Suppressor macrophage (primary cell): Measurements from ENCODE around the gene PON2.

Experiments
- DNase-seq, 4 experiments: peaks; one replicate each; pipeline ENCODE4 v3.0.0-alpha.2; 2020 to 2022

The PON2 gene

DNA sequence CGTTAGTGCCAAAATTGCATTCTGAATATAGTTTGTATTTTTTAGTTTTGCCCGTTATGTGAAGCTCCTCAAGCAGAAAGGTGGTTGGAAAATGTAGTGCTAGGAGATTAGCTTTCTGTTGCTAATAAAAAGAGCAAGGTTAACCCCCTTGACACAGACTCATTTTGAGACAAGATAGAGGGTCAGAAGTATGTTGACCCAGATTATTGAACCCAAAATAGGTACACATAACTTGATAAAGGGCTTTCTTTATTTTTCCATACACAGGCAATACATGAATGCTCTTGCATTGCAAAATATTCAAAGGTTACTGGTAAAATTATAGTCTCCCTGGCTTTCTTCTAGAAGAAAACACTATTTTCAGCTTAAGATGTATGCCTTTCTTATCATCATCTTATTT is 10.0 kb upstream of the PON2 start:
- no peak for DNase-seq

DNA sequence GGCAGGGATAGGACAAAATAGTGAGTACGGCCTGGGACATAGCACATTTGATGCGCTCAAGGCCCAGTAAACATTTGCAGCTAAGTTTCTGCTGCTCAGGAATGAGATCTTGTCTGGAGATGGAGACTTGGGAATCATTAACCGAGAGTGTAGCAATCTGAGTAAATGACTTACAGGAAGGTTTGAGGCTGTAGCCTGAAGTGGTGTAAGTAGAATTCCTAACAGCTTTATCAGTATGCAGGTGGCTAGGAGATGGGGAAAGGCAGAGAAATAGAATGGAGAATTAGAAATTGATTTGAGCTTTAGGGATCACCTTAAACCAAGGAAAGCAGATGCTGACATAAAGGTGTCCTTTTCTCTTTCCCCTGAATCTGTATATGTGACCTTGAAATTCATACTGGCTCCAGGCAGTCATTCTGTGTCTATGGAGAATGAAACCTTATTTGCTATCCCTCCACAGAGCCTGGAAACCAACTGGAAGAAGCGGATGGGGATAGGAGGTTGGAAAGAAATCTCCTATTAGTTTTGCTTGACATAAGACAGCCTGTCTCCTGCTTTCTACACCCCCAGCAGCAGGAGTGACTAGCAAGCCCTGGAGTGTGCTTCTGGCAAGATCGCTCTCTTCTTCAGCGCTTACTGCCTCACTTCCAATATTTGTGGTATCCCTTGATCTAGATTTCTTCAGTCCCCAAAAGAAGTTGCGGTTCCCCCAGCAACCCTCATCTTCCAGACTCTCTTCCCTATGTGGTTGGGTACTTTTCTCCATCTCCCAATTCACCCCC is 6.4 kb upstream of the PON2 start:
- no peak for DNase-seq

DNA sequence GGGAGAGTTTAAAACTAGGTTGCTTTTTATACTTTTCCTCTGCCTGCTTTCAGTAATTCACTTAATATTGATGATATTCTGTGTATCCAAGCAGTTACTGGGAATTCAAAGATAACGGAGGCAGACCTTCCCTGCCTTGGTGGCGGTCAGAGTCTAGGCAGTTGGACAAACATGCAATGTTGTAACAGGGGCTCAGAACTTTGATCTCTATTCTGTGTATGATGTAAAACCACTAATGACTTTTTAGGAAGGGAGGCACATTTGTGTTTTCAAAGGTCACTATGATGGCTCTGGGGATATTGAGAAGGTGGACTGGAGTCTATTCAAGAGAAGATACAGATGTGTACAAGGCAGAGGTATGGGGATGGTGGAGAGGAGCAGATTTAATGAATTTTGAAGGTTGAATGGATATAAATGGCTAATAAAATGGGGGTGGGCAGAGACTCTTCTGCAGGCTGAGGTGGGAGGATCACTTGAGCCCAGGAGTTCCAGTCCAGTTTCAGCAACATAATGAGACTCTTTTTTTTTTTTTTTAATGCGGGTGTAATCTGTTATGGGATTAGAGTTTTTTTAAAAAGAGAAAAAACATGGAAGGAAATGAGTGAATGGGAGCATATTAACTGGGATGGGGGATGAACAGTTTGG is 5.7 kb upstream of the PON2 start:
- DNase-seq, result no peak

DNA sequence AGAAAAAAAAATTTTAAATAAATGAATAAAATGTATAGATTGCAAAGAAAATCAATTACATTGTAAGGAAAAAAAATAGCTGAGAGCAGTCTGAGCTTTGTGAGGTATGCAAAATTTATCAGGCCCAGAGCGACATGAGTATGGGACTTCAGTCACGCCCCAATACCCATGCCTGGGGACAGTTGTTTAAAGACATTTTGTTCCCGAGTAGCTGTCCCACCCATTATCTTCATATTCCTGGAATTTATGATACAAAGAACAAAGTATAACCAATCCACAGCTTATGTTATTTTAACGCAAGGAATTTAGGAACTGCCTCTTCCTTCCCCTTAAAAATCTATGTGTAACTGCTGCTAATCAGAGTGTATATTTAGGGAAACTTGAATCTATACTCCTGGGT is 1.6 kb upstream of the PON2 start:
- DNase-seq, result peak in 2 of 4 experiments; percentile 2 to 10

DNA sequence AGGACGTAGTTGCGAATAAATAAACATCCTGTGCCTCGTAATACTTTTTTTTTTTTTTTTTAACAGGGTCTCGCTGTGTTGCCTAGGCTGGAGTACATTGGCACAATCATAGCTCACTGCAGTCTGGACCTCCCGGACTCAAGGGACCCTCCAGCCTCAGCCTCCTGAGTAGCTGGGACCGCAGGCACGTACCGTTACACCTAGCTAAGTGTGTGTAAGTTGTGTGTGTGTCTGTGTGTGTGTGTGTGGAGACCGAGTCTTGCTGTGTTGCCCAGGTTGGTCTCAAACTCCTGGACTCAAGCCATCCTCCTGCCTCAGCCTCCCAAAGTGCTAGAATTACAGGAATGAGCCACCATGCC is 573 bp upstream of the PON2 start:
- no peak for DNase-seq

DNA sequence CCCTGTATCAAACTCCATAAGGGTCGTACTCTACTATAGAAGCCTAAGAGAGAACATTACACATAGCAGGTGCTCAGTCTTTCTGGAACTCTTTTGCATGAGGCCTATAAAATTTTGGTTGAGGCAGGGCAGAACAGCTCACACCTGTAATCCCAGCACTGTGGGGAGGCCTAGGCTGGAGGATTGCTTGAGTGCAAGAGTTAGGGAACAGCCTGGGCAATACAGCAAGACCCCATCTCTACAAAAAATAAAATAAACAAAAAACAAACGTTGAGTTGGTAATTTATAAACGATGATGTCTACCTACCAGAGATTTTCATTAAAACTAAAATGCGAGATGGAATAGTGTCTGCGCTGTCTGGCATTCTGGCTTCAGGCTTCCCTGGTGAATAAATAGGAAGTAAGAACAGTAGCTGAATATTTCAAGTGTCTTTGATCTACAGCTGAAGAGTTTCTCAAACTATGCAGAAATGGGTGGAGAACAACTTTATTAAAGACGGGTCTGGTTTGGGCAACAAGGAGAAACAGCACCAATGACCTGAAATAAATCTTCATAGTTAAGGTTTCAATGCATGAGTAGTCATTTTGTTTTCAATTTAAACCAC is 774 bp downstream of the PON2 start:
- peak in 3 of 4 experiments; percentile 1 to 27 (median 4) for DNase-seq

DNA sequence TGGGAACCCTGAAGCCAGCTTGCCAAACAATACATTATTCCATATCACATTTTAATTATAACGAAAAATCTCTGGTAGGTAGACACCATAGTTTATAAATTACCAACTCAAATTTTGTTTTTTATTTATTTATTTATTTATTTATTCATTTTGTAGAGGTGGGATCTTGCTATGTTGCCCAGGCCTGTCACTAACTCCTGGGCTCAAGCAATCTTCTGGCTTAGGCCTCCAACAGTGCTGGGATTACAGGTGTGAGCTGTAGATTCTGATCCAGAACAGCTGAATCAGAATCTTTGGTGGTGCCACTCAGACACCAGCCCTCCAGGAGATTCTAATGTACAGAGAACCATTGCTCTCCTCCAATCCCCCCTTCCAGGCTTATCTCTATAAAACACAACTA is 1.7 kb downstream of the PON2 start:
- no peak for DNase-seq

DNA sequence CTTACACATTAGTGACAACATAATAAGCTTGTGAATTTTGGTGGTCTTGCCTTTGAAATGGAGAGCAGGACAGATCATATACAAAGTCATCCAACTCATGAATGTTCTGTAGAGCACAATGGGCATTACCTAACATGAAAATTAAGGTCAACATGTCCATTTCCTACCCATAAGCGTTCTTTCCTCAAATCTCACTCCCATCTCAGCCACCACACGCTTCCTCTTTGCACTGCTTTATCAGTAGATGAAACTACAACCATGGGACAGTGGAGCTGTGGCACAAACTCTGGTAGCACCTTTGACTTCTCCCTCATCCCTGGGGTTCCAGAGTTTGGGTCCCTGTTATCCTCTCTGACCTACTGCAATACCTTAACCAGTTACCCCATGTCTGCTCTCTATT is 2.2 kb downstream of the PON2 start:
- peak in 2 of 4 experiments; percentile 10 for DNase-seq

DNA sequence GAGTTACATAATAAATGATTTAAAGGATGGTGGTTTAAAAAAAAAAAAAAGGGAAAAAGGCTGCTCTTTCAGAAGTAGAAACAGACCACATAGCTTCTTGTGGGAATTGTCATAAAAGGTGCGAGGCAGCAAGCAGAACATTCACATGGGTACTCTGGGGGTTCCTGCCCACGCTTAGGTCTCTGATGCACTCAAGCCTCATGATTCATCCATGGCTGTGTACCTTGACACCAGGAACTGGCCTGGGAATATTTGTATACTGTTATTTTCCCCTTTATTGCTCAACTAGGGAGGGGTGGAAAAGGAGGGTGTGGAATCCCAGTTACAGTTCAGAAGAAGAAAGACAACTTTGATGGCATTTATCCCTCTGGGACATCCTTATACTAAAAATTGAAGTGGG is 4.0 kb downstream of the PON2 start:
- DNase-seq, result no peak

DNA sequence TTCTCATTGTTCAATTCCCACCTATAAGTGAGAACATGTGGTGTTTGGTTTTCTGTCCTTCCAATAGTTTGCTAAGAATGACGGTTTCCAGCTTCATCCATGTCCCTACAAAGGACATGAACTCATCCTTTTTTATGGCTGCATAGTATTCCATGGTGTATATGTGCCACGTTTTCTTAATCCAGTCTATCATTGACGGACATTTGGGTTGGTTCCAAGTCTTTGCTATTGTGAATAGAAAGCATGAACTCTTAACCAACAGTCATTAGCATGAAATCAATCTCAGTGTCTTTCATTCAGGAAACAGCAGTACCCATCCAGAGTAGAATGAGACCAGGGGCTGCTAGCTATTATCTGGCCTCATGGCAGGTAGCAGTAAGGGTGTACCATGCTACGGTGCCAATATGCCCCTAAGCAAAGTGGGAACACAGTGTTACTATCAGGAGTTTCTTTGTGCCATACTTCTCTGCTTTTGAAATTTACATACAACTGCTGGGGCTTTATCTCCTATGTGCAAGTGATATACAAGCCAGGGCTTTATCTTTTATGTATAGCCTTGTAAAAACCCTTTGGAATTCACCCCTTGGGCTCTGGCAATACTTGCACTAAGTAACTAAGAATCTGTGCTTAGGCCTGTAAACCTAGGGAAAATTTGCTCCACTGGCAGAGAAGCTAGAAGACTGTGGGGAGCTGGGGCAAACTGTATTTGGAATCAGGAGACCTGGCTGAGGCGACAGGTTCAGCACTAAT is 5.4 kb downstream of the PON2 start:
- DNase-seq, result no peak

DNA sequence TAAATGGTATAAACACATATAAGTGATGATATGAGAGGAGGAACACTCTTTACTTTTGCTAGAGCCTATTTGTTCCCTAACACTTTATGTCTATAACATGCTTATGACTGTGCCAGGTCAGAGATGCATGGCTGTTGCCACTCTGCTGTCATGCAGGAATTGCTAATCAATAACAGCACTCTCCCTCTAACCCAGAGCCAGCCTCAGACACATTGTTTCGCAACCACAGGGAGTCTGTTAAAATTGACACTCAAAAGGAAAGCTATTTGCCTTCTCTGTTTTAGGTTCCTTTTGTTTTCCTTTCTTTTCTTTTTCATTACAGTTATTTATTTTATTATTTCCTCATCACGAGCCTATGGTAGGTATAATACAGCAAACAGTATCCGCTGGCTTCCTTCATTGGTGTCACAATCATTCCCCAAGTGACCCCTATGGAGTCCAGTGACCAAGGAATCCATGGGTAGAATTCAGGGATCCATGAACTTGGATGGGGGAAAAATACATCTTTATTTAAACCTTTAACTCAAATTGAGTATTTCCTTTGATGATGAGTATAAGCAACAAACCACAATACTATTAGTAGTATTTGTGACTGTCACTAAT is 6.8 kb downstream of the PON2 start:
- no peak for DNase-seq

DNA sequence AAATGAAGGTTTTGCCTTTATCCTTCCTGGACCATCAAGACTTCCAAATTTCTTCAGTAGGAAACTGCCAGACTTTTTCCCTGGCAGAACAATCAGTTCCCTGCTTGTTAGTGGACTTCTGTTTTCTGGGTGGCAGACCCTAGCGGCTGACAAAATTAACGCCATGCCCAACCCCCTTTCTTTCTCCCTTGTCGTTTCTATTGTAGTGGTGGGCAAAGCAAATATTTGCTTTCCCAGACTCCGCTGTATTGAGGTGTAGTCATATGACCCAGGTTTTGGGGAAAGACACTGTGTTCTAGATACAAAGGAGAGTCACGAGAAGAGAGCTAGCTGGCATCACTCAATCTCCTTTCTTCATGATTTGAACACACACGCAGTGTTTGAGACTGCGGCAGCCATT is 7.7 kb downstream of the PON2 start:
- no peak for DNase-seq

DNA sequence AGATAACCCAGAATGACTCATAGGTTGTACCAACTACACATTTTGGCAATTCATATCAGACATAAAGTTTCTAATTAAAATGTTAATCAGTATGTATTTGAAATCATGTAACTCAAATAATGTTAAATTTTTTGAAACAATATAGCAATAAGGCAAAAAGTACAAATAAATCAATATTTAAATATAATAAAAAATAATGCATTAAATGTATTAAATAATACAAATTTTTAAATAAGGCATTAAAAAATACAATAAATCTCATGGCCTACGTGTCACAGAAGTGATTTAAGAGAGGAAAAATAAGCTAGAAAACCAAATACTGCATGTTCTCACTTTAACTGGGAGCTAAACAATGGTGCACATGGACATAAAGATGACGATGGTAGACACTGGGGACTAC is 9.1 kb downstream of the PON2 start:
- no peak for DNase-seq

DNA sequence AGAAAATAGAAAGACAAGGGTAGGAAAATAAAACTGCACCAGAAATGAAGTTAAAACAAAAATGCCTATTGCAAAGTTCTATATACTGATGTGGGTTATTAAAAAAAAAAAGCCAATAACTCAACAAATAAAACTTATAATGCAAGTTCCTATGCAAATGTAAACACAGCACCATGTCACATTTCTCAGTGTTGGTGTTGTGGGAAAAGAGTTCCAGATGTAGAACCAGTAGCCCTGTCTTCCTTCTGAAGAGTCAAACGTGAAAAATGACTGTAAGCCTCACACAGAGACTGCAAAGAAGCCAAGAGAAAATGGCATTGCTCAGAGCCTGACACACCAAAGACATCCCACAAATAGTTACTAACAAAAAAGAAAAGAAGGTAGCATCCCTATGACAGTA is 10.1 kb downstream of the PON2 start:
- DNase-seq, result no peak

DNA sequence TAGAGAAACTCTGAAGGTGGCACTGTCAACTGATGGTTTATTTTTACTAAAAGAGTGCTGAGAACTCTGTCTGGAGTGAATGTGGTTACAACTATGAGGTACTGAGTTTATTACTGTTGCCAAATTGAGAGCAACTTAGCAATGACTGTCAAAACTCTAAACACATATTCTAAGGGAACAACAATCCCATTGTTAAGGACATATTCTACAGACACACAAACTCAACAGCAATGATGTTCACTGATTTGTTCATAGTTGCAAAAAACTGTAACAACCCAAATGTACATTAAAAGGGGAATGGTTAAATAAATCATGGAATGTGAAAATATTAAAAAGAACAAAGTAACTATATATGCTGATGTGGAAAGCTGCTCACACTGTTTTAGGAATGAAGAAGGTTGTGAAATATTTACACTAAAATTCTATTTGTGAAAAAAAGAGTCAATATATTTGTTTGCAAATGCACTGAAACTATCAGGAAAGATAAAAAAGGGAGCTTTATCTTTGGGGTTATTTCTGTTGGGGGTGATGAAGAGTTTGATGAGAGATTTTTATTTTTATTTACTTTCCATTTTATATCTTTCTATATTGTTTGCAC is 12.9 kb downstream of the PON2 start:
- DNase-seq, result no peak

DNA sequence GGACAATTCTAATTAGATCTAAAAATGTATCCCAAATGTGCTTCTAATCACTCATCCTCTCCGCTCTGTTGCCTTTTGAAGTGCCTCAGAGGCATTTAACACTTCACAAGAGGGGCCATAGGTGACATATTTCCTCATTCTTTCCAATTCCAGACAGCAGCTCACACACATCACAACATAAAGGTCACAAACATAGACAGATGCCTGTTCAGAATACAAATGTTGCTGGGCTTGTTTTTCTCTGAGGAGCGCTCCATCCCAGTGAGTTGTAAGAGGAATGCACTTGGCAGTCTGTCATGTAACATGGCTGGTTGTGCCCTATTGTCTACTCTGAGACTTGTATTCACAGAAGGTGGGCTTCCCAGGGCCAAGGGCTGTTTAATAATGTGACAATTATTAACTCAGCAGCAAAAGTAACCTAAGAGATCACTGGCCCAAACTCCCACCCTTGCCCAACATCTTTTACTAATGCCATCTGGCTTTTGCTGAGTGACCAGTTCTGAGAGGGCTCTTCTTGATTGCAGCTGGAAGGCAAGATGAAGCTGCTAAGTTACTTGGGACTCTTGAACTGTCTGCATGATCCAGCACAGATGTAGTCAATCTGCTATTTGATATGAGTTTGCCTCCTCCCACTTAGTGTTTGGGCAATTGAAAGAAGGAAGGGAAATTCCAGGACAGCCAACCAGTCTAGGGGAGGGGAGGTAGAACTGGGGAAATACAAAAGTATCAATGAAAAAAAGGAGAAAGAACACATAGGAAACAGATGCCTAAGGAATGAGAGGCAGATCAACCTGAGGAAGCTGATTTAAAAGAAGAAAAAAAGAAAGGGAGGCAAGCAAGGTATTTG is 13.6 kb downstream of the PON2 start:
- DNase-seq, result no peak

DNA sequence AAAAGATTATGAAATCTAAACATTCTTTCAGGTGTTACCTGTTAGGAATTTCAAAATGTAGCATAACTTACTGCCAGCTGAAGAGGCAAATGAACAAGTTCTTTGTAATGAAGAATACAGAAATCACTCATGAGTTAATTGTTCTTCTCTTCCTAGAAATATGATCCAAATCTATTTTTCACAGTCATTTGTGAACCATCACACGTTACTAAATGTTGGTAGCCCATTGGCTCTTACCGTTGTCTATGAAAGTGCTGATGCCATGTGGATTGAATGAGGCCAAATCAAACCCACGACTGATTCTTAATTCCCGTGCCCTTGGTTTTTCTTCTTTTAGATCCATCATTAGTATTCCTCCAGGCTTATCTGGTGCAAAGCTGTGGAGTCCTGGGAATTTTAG is 22.8 kb downstream of the PON2 start:
- no peak for DNase-seq

DNA sequence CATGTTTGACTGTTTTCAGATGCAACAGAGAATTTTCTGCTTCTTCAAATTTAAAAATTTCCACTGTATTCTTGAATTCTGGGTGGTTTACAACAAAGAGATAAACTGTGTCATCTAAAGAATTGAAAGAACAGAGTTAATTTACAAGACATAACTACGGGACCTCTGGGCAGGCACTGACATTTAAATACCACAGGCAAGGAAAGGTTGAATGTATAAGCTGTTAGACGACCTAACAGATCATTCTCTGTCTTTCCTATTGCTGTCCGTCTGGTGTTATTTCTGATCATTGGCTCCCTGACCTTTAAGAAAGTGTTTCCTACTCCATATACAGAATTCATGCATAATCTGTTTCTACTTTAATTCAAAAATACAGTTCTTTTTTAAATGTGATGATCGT is 23.2 kb downstream of the PON2 start:
- DNase-seq, result no peak

DNA sequence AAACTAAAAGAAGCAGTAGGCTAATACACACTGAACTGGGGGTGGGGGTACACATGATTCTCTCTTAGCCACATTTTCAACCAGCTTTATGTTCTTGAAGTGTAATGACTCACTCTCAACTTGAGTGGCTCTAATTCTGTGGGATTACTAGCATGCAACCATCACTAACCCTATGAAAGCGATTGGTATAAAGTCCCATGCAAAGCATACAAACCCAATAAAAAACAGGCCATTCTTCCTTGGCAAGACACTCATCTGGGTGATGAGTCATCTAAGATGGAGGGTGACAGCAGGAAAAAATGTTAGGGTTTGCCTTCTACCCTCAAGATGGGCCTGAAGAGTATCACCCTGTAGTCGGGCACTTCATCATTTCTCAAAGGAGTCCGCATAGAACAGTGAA is 23.8 kb downstream of the PON2 start:
- DNase-seq, result no peak

DNA sequence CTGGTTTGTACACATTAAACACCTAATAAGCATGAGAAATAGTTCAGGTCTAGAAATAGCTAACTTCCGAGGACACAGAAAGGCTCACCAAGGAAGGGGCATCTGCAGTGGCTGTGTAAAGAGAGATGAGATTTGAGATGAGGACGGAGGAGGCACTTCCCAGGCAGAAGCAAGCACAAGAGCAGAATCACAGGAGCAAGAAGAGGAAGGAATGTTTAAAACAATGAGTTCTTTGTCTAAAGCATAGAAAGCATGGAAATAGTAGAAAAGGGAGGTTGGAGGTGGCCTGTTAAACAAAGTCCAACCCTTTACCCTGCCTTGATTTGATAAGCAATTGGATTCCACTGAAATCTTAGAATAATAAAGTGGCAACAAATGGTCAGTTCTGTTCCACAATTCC is 27.1 kb downstream of the PON2 start:
- DNase-seq, result no peak

DNA sequence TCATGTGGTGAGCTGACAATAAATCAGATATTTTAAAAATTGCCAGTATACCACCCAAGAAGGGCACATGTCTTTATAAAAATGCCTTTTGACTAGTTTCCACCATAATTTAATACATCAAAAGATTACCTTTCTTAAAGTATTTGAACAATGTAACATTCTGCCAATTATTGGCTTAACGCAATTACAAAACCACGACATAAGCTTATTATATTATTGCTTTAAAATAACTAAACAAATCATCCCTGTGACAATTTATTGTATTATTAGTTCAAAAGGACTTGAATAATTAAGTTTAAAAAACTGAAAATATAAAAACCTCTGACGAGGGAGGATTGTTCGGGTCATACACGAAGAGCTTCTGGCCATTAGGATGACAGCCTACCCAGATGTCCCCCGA is 29.0 kb downstream of the PON2 start:
- DNase-seq, result no peak

DNA sequence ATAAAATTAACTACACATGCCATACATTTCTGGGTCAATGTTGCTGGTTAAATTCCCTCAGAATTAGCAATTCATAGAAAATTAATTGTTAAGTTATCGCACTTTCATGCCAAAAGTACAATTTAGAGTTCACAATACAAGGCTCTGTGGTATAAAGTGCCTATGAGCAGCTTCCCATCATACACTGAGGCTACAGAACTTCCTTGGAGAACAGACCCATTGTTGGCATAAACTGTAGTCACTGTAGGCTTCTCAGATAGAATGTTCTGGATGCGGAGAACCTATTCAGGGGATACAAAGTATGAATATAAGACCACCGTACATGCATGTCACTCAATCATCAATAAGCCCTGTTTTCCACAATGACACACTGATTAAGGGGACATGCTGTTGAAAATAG is 29.6 kb downstream of the PON2 start:
- DNase-seq, result no peak
